ENCODE data around the gene LYRM4.

The LYRM4 gene

DNA sequence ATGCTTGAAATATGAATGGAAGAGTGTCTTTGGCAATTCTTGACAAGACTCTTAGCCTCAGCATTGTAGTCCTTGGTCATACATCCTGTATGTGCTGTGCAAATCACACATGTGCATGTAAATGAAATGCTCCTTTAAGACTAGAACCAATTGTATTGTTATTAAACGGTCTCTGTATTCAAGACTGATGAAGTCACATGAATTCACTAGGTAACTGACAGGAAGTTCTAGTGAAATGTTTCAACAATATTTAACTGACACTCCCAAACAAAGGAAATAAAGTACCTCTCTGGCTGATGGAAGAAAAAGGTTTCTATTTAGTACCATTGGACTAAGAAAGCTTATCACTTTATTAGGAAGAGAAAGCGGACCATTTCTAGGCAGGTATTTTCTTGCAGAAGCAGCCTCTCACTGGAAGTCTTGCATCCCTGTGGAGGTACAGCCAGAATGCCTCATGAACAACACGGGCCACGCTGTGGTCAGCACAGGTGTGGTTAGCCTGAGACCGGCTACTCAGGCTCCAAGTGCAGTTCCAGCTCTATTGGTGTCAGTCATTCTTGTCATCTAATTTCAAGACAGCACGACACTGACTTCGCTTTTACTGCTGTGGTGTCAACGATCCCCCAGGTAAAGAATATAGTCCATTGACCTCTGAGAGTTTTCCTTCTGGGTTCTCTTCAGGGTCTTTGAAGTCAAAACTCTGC, 158.3 kb downstream of the LYRM4 start:
- no peak for ATAC-seq (ENCODE audit: low read depth)
- Histone ChIP-seq H3K27me3 (ENCODE audit: insufficient read depth, poor library complexity, severe bottlenecking) (no peaks in the 10 kb centered on the region), H3K4me3 (ENCODE audit: severe bottlenecking) (no peak overlapping the region), H3K27ac (ENCODE audit: poor library complexity, severe bottlenecking) (no peak overlapping the region), H3K36me3 (ENCODE audit: low read depth) (no peaks in the 10 kb centered on the region), H3K9me3 (ENCODE audit: severe bottlenecking) (no peaks in the 10 kb centered on the region), H3K4me1 (ENCODE audit: insufficient read depth, poor library complexity, severe bottlenecking) (no peaks in the 10 kb centered on the region)
- DNase-seq (ENCODE audit: low spot score) = no peak
- TF ChIP-seq, protein P1, sequence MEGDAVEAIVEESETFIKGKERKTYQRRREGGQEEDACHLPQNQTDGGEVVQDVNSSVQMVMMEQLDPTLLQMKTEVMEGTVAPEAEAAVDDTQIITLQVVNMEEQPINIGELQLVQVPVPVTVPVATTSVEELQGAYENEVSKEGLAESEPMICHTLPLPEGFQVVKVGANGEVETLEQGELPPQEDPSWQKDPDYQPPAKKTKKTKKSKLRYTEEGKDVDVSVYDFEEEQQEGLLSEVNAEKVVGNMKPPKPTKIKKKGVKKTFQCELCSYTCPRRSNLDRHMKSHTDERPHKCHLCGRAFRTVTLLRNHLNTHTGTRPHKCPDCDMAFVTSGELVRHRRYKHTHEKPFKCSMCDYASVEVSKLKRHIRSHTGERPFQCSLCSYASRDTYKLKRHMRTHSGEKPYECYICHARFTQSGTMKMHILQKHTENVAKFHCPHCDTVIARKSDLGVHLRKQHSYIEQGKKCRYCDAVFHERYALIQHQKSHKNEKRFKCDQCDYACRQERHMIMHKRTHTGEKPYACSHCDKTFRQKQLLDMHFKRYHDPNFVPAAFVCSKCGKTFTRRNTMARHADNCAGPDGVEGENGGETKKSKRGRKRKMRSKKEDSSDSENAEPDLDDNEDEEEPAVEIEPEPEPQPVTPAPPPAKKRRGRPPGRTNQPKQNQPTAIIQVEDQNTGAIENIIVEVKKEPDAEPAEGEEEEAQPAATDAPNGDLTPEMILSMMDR (IDR thresholded peaks at IDR 0.05; ENCODE audit: poor library complexity, severe bottlenecking) = no peak

DNA sequence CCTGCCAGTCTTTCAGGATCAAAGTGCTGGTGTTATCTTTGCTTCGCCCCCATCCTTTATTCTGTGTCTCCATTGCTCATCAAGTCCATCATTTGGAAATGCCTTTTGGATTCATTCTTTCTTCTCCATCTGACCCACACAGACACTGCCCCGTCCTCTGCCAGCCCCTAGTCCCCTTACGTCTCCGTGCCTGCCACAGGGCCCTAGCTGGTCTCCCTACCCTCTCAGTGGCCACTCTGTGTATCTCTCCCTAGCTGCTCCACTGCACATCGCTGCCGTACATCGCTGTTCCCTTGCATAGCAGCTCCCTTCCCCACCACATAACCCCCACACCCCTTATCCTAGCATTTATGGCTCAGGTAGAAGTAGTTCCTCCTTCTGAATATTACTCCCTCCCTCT, 159.9 kb downstream of the LYRM4 start:
- Histone ChIP-seq H3K4me1 (ENCODE audit: insufficient read depth, poor library complexity, severe bottlenecking) (no peaks in the 10 kb centered on the region), H3K27me3 (ENCODE audit: insufficient read depth, poor library complexity, severe bottlenecking) (no peaks in the 10 kb centered on the region), H3K36me3 (ENCODE audit: low read depth) (no peaks in the 10 kb centered on the region), H3K9me3 (ENCODE audit: severe bottlenecking) (no peaks in the 10 kb centered on the region), H3K4me3 (ENCODE audit: severe bottlenecking) (no peak overlapping the region), H3K27ac (ENCODE audit: poor library complexity, severe bottlenecking) (no peak overlapping the region)
- TF ChIP-seq, protein P1 (IDR thresholded peaks at IDR 0.05; ENCODE audit: poor library complexity, severe bottlenecking) = no peak
- ATAC-seq (ENCODE audit: low read depth) (no peak), DNase-seq (ENCODE audit: low spot score) (no peak)

DNA sequence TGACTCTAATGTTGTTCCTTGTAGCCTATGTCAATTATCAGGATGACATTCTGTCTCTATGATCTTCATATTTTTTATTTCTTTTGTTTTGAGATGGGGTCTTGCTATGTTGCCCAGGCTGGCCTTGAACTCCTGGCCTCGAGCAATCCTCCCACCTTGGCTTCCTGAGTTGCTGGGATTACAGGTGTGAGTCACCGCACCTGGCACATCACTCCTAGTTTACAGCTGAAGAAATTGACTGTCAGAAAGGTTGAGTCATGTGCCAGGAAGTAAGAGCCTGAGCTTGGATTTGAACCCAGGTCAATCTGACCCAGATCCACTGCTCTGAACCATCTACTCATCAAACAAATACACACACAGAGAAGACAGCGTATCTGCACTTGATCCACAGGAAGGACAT, 161.2 kb downstream of the LYRM4 start:
- no peak overlapping the region for H3K27ac ChIP-seq (ENCODE audit: poor library complexity, severe bottlenecking)
- H3K4me1 ChIP-seq (ENCODE audit: insufficient read depth, poor library complexity, severe bottlenecking) = peaks cover 2% of the 10 kb centered on the region

GRCh38 chr6:5098501-5099270, 162.1 kb downstream of the LYRM4 start:
- no peak for ATAC-seq (ENCODE audit: low read depth)
- peaks cover 3% of the 10 kb centered on the region for H3K4me1 ChIP-seq (ENCODE audit: insufficient read depth, poor library complexity, severe bottlenecking)
- H3K4me3 ChIP-seq (ENCODE audit: severe bottlenecking) = no peak overlapping the region
- no peaks in the 10 kb centered on the region for H3K27me3 ChIP-seq (ENCODE audit: insufficient read depth, poor library complexity, severe bottlenecking)
- DNase-seq (ENCODE audit: low spot score) = no peak
- no peaks in the 10 kb centered on the region for H3K9me3 ChIP-seq (ENCODE audit: severe bottlenecking)
- no peak overlapping the region for H3K27ac ChIP-seq (ENCODE audit: poor library complexity, severe bottlenecking)
- H3K36me3 ChIP-seq (ENCODE audit: low read depth) = no peaks in the 10 kb centered on the region
- TF ChIP-seq, protein P1 (IDR thresholded peaks at IDR 0.05; ENCODE audit: poor library complexity, severe bottlenecking) = no peak

More for the DNA sequence above, 161.2 kb downstream of the LYRM4 start:
- Histone ChIP-seq H3K36me3 (ENCODE audit: low read depth) (no peaks in the 10 kb centered on the region), H3K4me3 (ENCODE audit: severe bottlenecking) (no peak overlapping the region), H3K27me3 (ENCODE audit: insufficient read depth, poor library complexity, severe bottlenecking) (no peaks in the 10 kb centered on the region), H3K9me3 (ENCODE audit: severe bottlenecking) (no peaks in the 10 kb centered on the region)
- TF ChIP-seq, protein P1 (IDR thresholded peaks at IDR 0.05; ENCODE audit: poor library complexity, severe bottlenecking) = no peak
- ATAC-seq (ENCODE audit: low read depth) (no peak), DNase-seq (ENCODE audit: low spot score) (no peak)

DNA sequence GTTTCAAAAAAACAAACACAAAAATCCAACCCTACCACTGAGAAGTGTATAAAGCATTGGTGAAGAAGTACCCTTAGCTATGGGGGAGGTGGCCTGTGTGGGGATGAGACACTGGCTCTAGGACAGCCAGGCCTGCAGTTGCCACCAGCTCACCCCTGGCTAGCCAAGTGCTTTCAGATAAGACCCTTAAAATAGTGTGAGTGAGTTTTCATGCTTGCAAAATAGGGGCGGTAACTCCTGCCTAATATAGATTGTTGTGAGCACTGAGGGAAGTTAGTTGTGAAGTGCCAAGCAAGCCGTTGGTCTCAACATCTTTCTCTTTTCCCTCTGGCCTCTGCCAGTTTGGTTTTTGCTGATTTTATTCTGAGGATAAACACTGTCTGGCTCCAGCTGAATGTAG, 164.3 kb downstream of the LYRM4 start:
- DNase-seq (ENCODE audit: low spot score) = no peak
- H3K4me1 ChIP-seq (ENCODE audit: insufficient read depth, poor library complexity, severe bottlenecking) = peaks cover 3% of the 10 kb centered on the region
- no peak for ATAC-seq (ENCODE audit: low read depth)
- H3K4me3 ChIP-seq (ENCODE audit: severe bottlenecking) = no peak overlapping the region
- TF ChIP-seq, protein P1 (IDR thresholded peaks at IDR 0.05; ENCODE audit: poor library complexity, severe bottlenecking) = no peak
- H3K27me3 ChIP-seq (ENCODE audit: insufficient read depth, poor library complexity, severe bottlenecking) = no peaks in the 10 kb centered on the region
- H3K36me3 ChIP-seq (ENCODE audit: low read depth) = no peaks in the 10 kb centered on the region
- no peaks in the 10 kb centered on the region for H3K9me3 ChIP-seq (ENCODE audit: severe bottlenecking)
- no peak overlapping the region for H3K27ac ChIP-seq (ENCODE audit: poor library complexity, severe bottlenecking)

Data from RWPE2 (cell line).